HFFc6 (cell line): ENCODE results near the gene IFTAP. TPM values are rescaled to one million over a fixed set of nuclear protein-coding genes. Genes with fewer than 3 reads are reported as not detected.

Source experiments
- DNase-seq: peaks from one replicate; pipeline ENCODE4 v3.0.0-alpha.2; 2018
- H3K27ac Mint-ChIP-seq: 2 replicates; pipeline ENCODE4 v1.8.0; 2020; ENCODE audit warnings: mild to moderate bottlenecking, mixed read lengths
- H3K27me3 Mint-ChIP-seq: 2 replicates; pipeline ENCODE4 v1.8.0; 2021; ENCODE audit warnings: mild to moderate bottlenecking, moderate library complexity, mixed read lengths; ENCODE audit not compliant: insufficient read depth
- H3K36me3 Mint-ChIP-seq: 2 replicates; pipeline ENCODE4 v1.8.0; 2021; ENCODE audit warnings: low read depth, mixed read lengths
- H3K4me1 Mint-ChIP-seq: 2 replicates; pipeline ENCODE4 v1.8.0; 2020; ENCODE audit warnings: low read depth, mixed read lengths
- H3K4me3 Mint-ChIP-seq: 2 replicates; pipeline ENCODE4 v1.8.0; 2020; ENCODE audit warnings: mild to moderate bottlenecking, moderate library complexity, mixed read lengths
- H3K9me3 Mint-ChIP-seq: 2 replicates; pipeline ENCODE4 v1.8.0; 2020; ENCODE audit warnings: mild to moderate bottlenecking, mixed read lengths
- CTCF ChIP-seq: fragments of 200-600 bp; sonication (generic); IDR thresholded peaks from 2 replicates; pipeline ENCODE4 v1.5.0; 2021; ENCODE audit warnings: antibody characterized with exemption, mild to moderate bottlenecking
- total RNA-seq, 6 experiments: library from RNA; stranded (reverse); fragmentation: NEBNext Ultra II Directional; extraction: Animal tissue kit (Norgen Biotek cat#: 25700); gene quantifications; 2 replicates in 1 of 6; 3 replicates in 5 of 6; pipeline ENCODE4 v1.2.3, GENCODE V29; 2021

The IFTAP gene
- total RNA-seq, 6 experiments from 2014 or later, result 14.3 to 22.2 (median 18.4) TPM

GRCh38 chr11:36586543-36586942 lies 7.8 kb upstream of the IFTAP start:
- no peak overlapping the region for H3K27ac Mint-ChIP-seq
- H3K4me3 Mint-ChIP-seq, result no peak overlapping the region
- H3K36me3 Mint-ChIP-seq, result no peaks in the 10 kb centered on the region
- DNase-seq, result no peak
- TF ChIP-seq CTCF, result no peak
- H3K27me3 Mint-ChIP-seq, result peaks cover 16% of the 10 kb centered on the region
- no peaks in the 10 kb centered on the region for H3K4me1 Mint-ChIP-seq
- H3K9me3 Mint-ChIP-seq, result peaks cover 5% of the 10 kb centered on the region

- no peak for DNase-seq
- TF ChIP-seq CTCF, result no peak
- Mint-ChIP-seq H3K4me1 (no peaks in the 10 kb centered on the region), H3K9me3 (no peaks in the 10 kb centered on the region), H3K27ac (no peak overlapping the region), H3K27me3 (peaks cover 14% of the 10 kb centered on the region), H3K4me3 (no peak overlapping the region), H3K36me3 (no peaks in the 10 kb centered on the region)
These were observed 6.2 kb upstream of the IFTAP start for GRCh38 chr11:36588099-36588498.

- Mint-ChIP-seq H3K9me3 (no peaks in the 10 kb centered on the region), H3K36me3 (no peaks in the 10 kb centered on the region), H3K4me3 (no peak overlapping the region), H3K27ac (no peak overlapping the region), H3K4me1 (peaks cover 9% of the 10 kb centered on the region; the same call in 1 of the 2 replicates), H3K27me3 (peaks cover 14% of the 10 kb centered on the region)
- no peak for TF ChIP-seq CTCF
- no peak for DNase-seq
These were observed 3.8 kb upstream of the IFTAP start for GRCh38 chr11:36590513-36590912.

GRCh38 chr11:36591433-36591832 lies 2.9 kb upstream of the IFTAP start:
- Mint-ChIP-seq H3K36me3 (no peaks in the 10 kb centered on the region), H3K4me1 (peaks cover 11% of the 10 kb centered on the region; the same call in 1 of the 2 replicates), H3K27me3 (peaks cover 12% of the 10 kb centered on the region), H3K4me3 (no peak overlapping the region), H3K9me3 (no peaks in the 10 kb centered on the region), H3K27ac (no peak overlapping the region)
- no peak for TF ChIP-seq CTCF
- DNase-seq, result no peak

GRCh38 chr11:36596880-36597279 lies 2.6 kb downstream of the IFTAP start:
- H3K36me3 Mint-ChIP-seq, result no peaks in the 10 kb centered on the region
- no peak for TF ChIP-seq CTCF

GRCh38 chr11:36598051-36598450 lies 3.7 kb downstream of the IFTAP start, which contains the start of gene RAG2:
Gene RAG2 (minus strand): TSS chr11:36598236. CDS start chr11:36594168, 4,068 bp downstream.
- Mint-ChIP-seq H3K4me1 (peaks cover 11% of the 10 kb centered on the region; the same call in 1 of the 2 replicates), H3K27ac (no peak within 1 kb of the TSS), H3K9me3 (no peaks in the 10 kb centered on the region), H3K4me3 (no peak within 1 kb of the TSS), H3K27me3 (no peaks in the 10 kb centered on the region; the same call in 1 of the 2 replicates), H3K36me3 (no peaks in the 10 kb centered on the region)
- no peak for TF ChIP-seq CTCF
- no peak for DNase-seq

More at GRCh38 chr11:36596880-36597279, 2.6 kb downstream of the IFTAP start:
- no peak for DNase-seq
- Mint-ChIP-seq H3K4me3 (no peak overlapping the region), H3K27me3 (no peaks in the 10 kb centered on the region; the same call in 1 of the 2 replicates), H3K4me1 (peaks cover 11% of the 10 kb centered on the region; the same call in 1 of the 2 replicates), H3K9me3 (no peaks in the 10 kb centered on the region), H3K27ac (no peak overlapping the region)
